Muscle layer of colon (tissue), 2 donors: ENCODE results near the gene VWA1.
"Not testable (repeated sequence)": the region's sequence is repeated elsewhere in the genome, so short reads cannot be mapped to it uniquely, and the experiment has no call there.

Experiments used
- H3K27ac ChIP-seq: one replicate; pipeline ENCODE4 v1.7.0; 2013; ENCODE audit warnings: low read depth, mild to moderate bottlenecking, low read length, moderate library complexity
- H3K27me3 ChIP-seq, 2 donors: one replicate each; pipeline ENCODE4 v1.7.0; 2013; ENCODE audit warnings: low read length in 2 of 2, mild to moderate bottlenecking in 2 of 2; ENCODE audit not compliant: insufficient read depth in 2 of 2, control insufficient read depth in 1 of 2
- H3K36me3 ChIP-seq: one replicate; pipeline ENCODE4 v1.7.0; 2013; ENCODE audit warnings: mild to moderate bottlenecking, low read length; ENCODE audit not compliant: insufficient read depth
- H3K4me1 ChIP-seq: one replicate; pipeline ENCODE4 v1.7.0; 2013; ENCODE audit warnings: mild to moderate bottlenecking, low read length; ENCODE audit not compliant: insufficient read depth
- H3K4me3 ChIP-seq, 2 donors: one replicate each; pipeline ENCODE4 v1.7.0; 2013; ENCODE audit warnings: low read length in 2 of 2, low read depth in 1 of 2, mild to moderate bottlenecking in 1 of 2, moderate library complexity in 1 of 2
- H3K9ac ChIP-seq: one replicate; pipeline ENCODE4 v1.7.0; 2013; ENCODE audit warnings: low read length
- H3K9me3 ChIP-seq: one replicate; pipeline ENCODE4 v1.7.0; 2013; ENCODE audit warnings: mild to moderate bottlenecking, low read length
- donor health status: abdominal sarcoma.
- donor health status: Adenocarcinoma of cecum.

Gene VWA1

GRCh38 chr1:1485755-1486317 lies 50.3 kb downstream of the VWA1 start:
- H3K27ac ChIP-seq, H3K4me1 ChIP-seq, H3K4me3 ChIP-seq, H3K9me3 ChIP-seq, H3K9ac ChIP-seq, H3K27me3 ChIP-seq: not testable (repeated sequence)
- H3K36me3 ChIP-seq: peaks cover 25% of the 10 kb centered on the region

DNA sequence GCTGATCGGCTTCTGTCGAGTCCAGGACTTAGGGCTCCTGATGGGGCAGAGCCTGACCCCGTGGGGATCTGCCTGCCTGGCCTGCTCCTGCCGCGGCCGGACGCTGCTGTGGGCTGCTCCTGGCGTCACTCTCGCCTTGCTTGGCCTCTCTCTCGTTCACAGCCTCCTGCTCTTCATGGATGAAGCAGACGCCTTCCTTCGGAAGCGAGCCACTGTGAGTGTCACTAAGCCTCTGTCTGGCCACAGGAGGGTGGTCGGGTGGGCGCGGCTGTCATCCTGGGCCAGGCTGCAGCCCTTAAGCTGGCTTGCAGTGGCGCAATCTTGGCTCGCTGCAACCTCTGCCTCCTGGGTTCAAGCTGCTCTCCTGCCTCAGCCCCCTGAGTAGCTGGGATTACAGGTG lies 52.2 kb downstream of the VWA1 start:
- Histone ChIP-seq H3K9ac (no peak overlapping the region), H3K36me3 (peaks cover 33% of the 10 kb centered on the region), H3K9me3 (no peaks in the 10 kb centered on the region), H3K4me1 (no peaks in the 10 kb centered on the region), H3K27ac (no peak overlapping the region), H3K27me3 (no peaks in the 10 kb centered on the region), H3K4me3 (no peak overlapping the region)

DNA sequence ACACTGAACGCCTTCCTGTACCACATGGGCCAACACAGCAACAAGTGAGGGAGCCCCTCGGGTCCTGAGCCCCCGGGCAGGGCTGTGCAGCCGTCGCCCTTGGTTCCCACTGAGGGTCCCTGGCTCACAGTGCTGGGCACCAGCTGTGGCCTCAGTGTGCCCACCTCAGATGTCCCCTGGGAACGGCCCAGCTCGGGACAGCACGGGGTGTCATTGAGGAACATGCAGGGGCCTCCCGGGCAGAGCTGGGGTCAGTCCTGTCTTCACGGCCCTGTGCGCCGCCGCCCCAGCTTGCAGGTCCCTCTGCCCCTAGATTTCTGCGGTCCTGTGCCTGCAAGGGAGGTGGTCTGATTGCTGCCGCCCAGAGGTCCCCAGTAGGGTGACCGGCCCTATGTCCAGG lies 53.7 kb downstream of the VWA1 start:
- Histone ChIP-seq H3K9ac (no peak overlapping the region), H3K36me3 (peaks cover 28% of the 10 kb centered on the region), H3K4me3 (no peak overlapping the region), H3K9me3 (no peaks in the 10 kb centered on the region), H3K27ac (no peak overlapping the region), H3K4me1 (no peaks in the 10 kb centered on the region), H3K27me3 (no peaks in the 10 kb centered on the region)

GRCh38 chr1:1489861-1490260 lies 54.4 kb downstream of the VWA1 start:
- H3K9me3 ChIP-seq: no peaks in the 10 kb centered on the region
- peaks cover 28% of the 10 kb centered on the region for H3K36me3 ChIP-seq
- no peak overlapping the region for H3K27ac ChIP-seq
- no peak overlapping the region for H3K9ac ChIP-seq
- H3K27me3 ChIP-seq: no peaks in the 10 kb centered on the region
- H3K4me3 ChIP-seq: no peak overlapping the region
- no peaks in the 10 kb centered on the region for H3K4me1 ChIP-seq

DNA sequence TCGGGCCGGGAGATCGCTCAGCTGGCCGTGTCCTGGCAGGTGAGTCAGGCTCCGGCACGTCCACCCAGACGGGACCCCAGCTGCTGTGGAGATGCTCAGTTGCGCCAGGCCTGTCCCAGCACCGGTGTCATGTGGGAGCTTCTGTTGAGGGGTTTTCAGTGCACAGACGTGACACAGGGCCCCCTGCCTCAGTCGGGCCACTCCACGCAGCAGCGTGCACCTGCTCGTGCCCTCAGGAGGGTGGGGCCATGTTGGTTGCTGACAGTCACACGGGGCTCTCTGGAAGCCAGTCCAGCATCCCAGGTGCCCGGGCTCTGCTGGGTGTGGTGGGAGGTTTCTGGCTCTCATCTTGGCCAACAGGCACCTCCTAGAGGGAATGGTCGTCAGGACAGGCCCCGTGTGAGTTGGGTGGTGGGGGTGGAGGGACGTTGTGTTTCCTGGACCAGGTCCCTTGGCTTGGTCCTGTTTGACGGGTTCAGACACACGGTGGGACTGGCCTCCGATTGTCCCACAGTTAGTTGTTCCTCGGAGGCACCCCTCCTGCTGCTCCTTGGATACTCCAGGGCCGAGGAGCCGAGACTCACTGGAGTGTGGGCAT lies 55.2 kb downstream of the VWA1 start:
- Histone ChIP-seq H3K4me1 (no peaks in the 10 kb centered on the region), H3K27ac (no peak overlapping the region), H3K9me3 (no peaks in the 10 kb centered on the region), H3K4me3 (no peak overlapping the region), H3K36me3 (peaks cover 28% of the 10 kb centered on the region), H3K9ac (no peak overlapping the region), H3K27me3 (no peaks in the 10 kb centered on the region)

- Histone ChIP-seq H3K4me1 (no peaks in the 10 kb centered on the region), H3K36me3 (peaks cover 28% of the 10 kb centered on the region), H3K9ac (no peak overlapping the region), H3K4me3 (no peak overlapping the region), H3K27me3 (no peaks in the 10 kb centered on the region), H3K27ac (no peak overlapping the region), H3K9me3 (no peaks in the 10 kb centered on the region)
Observed at GRCh38 chr1:1491601-1492000, 56.1 kb downstream of the VWA1 start.
